ENCODE results near the gene MOSMO. TPM values are rescaled to one million over a fixed set of nuclear protein-coding genes. Genes with fewer than 3 reads are reported as not detected.
A peak's percentile ranks its signal among the peaks of the same experiment; 100 is the strongest.

Gene MOSMO
- total RNA-seq, 1 experiment from 2014 or later: 12.4 TPM

GRCh38 chr16:22122239-22122638, 114.3 kb downstream of the MOSMO start:
- ChIA-PET CTCF (no interaction called here), POLR2A (ENCODE audit: unreplicated experiment) (no interaction called here)
- no TSS peak for BruUV-seq (replicated peaks)

GRCh38 chr16:22123146-22123545, 115.2 kb downstream of the MOSMO start:
- POLR2A ChIA-PET (ENCODE audit: unreplicated experiment): no interaction called here
- no peak overlapping the region for H3K4me3 ChIP-seq (ENCODE audit: low read length)
- intact Hi-C loops (cut with micrococcal nuclease): no loop called here
- CTCF ChIA-PET: no interaction called here
- H3F3A ChIP-seq (ENCODE audit: low read length, unreplicated experiment): no peaks in the 10 kb centered on the region
- H3K36me3 ChIP-seq (ENCODE audit: low read depth, low read length): no peaks in the 10 kb centered on the region
- no peaks in the 10 kb centered on the region for H3K9me3 ChIP-seq (ENCODE audit: low read length)
- DNase-seq (no peak), ATAC-seq (no peak)
- no peaks in the 10 kb centered on the region for H3K79me2 ChIP-seq (ENCODE audit: low read length)
- no TSS peak for BruUV-seq (replicated peaks)
- no peaks in the 10 kb centered on the region for H3K9me2 ChIP-seq (replicated peaks; ENCODE audit: low read length)
- H4K20me1 ChIP-seq (ENCODE audit: low read length): no peaks in the 10 kb centered on the region
- H2AFZ ChIP-seq (ENCODE audit: low read length): no peak overlapping the region
- H3K27ac ChIP-seq (ENCODE audit: low read length): no peak overlapping the region
- no peak overlapping the region for H3K9ac ChIP-seq (ENCODE audit: low read length)
- no peak for TF ChIP-seq EZH2 (IDR thresholded peaks at IDR 0.05; ENCODE audit: low read length, unreplicated experiment)
- TF ChIP-seq EZH2phosphoT487 (IDR thresholded peaks at IDR 0.05; ENCODE audit: borderline replicate concordance, low read length): no peak
- peak; percentile 26; the same call in 1 of the 2 replicates for TF ChIP-seq CTCF (conservative IDR thresholded peaks at IDR 0.05; ENCODE audit: low read depth, low read length)
- H3K27me3 ChIP-seq (ENCODE audit: low read length): no peaks in the 10 kb centered on the region
- H3K4me1 ChIP-seq (ENCODE audit: insufficient read depth, low read length): no peaks in the 10 kb centered on the region
- H3K4me2 ChIP-seq (ENCODE audit: low read length): no peak overlapping the region

More at GRCh38 chr16:22122239-22122638, 114.3 kb downstream of the MOSMO start:
- Histone ChIP-seq H3K4me3 (ENCODE audit: low read length) (no peak overlapping the region), H3K9ac (ENCODE audit: low read length) (no peak overlapping the region), H4K20me1 (ENCODE audit: low read length) (no peaks in the 10 kb centered on the region), H3K9me3 (ENCODE audit: low read length) (no peaks in the 10 kb centered on the region), H2AFZ (ENCODE audit: low read length) (no peak overlapping the region), H3K79me2 (ENCODE audit: low read length) (no peaks in the 10 kb centered on the region), H3K27ac (ENCODE audit: low read length) (no peak overlapping the region), H3K27me3 (ENCODE audit: low read length) (no peaks in the 10 kb centered on the region), H3K9me2 (replicated peaks; ENCODE audit: low read length) (no peaks in the 10 kb centered on the region), H3K4me2 (ENCODE audit: low read length) (no peak overlapping the region), H3K4me1 (ENCODE audit: insufficient read depth, low read length) (no peaks in the 10 kb centered on the region), H3F3A (ENCODE audit: low read length, unreplicated experiment) (no peaks in the 10 kb centered on the region), H3K36me3 (ENCODE audit: low read depth, low read length) (no peaks in the 10 kb centered on the region)
- DNase-seq: no peak
- TF ChIP-seq CTCF (conservative IDR thresholded peaks at IDR 0.05; ENCODE audit: low read depth, low read length) (no peak), EZH2phosphoT487 (IDR thresholded peaks at IDR 0.05; ENCODE audit: borderline replicate concordance, low read length) (no peak), EZH2 (IDR thresholded peaks at IDR 0.05; ENCODE audit: low read length, unreplicated experiment) (no peak)
- intact Hi-C loops (cut with micrococcal nuclease): no loop called here
- ATAC-seq: no peak

- H3K4me3 ChIP-seq (ENCODE audit: low read length): no peak overlapping the region
- no peak overlapping the region for H3K4me2 ChIP-seq (ENCODE audit: low read length)
- no peaks in the 10 kb centered on the region for H3K9me2 ChIP-seq (replicated peaks; ENCODE audit: low read length)
- H3K9me3 ChIP-seq (ENCODE audit: low read length): no peaks in the 10 kb centered on the region
- no peak for DNase-seq
- no peaks in the 10 kb centered on the region for H3K79me2 ChIP-seq (ENCODE audit: low read length)
- BruUV-seq (replicated peaks): no TSS peak
- ATAC-seq: no peak
- no peaks in the 10 kb centered on the region for H4K20me1 ChIP-seq (ENCODE audit: low read length)
- H3K27ac ChIP-seq (ENCODE audit: low read length): no peak overlapping the region
- no peaks in the 10 kb centered on the region for H3F3A ChIP-seq (ENCODE audit: low read length, unreplicated experiment)
- H3K9ac ChIP-seq (ENCODE audit: low read length): no peak overlapping the region
- H3K4me1 ChIP-seq (ENCODE audit: insufficient read depth, low read length): no peaks in the 10 kb centered on the region
- no peaks in the 10 kb centered on the region for H3K27me3 ChIP-seq (ENCODE audit: low read length)
- intact Hi-C loops (cut with micrococcal nuclease): no loop called here
- TF ChIP-seq CTCF (conservative IDR thresholded peaks at IDR 0.05; ENCODE audit: low read depth, low read length): no peak
- no peak for TF ChIP-seq EZH2phosphoT487 (IDR thresholded peaks at IDR 0.05; ENCODE audit: borderline replicate concordance, low read length)
- TF ChIP-seq EZH2 (IDR thresholded peaks at IDR 0.05; ENCODE audit: low read length, unreplicated experiment): no peak
- ChIA-PET CTCF (no interaction called here), POLR2A (ENCODE audit: unreplicated experiment) (no interaction called here)
- H2AFZ ChIP-seq (ENCODE audit: low read length): no peak overlapping the region
- no peaks in the 10 kb centered on the region for H3K36me3 ChIP-seq (ENCODE audit: low read depth, low read length)
Measured at GRCh38 chr16:22123759-22124490, 116.0 kb downstream of the MOSMO start.
